ENCODE data around the gene CNPY4.

DNA sequence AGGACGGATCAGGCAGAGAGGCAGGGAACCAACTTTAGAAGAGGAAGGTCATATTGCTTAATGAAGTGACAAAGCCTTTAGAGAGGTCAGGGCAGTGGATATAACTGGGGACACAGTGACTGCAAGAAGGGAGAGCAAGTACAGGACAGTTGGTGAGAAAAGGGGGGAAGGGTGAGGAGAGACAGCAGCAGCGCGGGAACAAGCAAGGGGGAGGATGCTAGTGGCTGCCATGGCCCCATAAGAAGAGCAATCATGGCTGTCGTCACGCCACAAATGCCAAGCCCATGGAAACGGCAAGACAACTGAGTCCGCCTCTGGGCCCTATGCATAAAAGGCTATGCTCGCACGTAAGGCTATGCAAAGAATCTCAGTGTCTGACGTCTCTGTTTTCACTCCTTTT lies 47.0 kb upstream of the CNPY4 start:
- TF ChIP-seq POLR2AphosphoS5 (IDR thresholded peaks at IDR 0.05; ENCODE audit: low read depth) (no peak), SPI1 (IDR thresholded peaks at IDR 0.05; ENCODE audit: borderline replicate concordance, low read depth) (no peak)
